Nephron (organoid): Measurements from ENCODE around the gene SLC9B2.

Experiments
- H3K27ac Mint-ChIP-seq, 3 experiments: 2 replicates each; pipeline ENCODE4 v1.8.0; 2020; ENCODE audit warnings: mixed read lengths in 3 of 3, mild to moderate bottlenecking in 2 of 3, moderate library complexity in 1 of 3
- H3K27me3 Mint-ChIP-seq: 2 replicates; pipeline ENCODE4 v1.8.0; 2021; ENCODE audit warnings: low read depth, mild to moderate bottlenecking, moderate library complexity, mixed read lengths
- H3K36me3 Mint-ChIP-seq: 2 replicates; pipeline ENCODE4 v1.8.0; 2020; ENCODE audit warnings: low read depth, mixed read lengths
- H3K4me1 Mint-ChIP-seq: 2 replicates; pipeline ENCODE4 v1.8.0; 2020; ENCODE audit warnings: mixed read lengths
- H3K4me3 Mint-ChIP-seq, 3 experiments: 2 replicates each; pipeline ENCODE4 v1.8.0; 2020; ENCODE audit warnings: mild to moderate bottlenecking in 3 of 3, mixed read lengths in 3 of 3, moderate library complexity in 2 of 3
- H3K9me3 Mint-ChIP-seq: 2 replicates; pipeline ENCODE4 v1.8.0; 2020; ENCODE audit warnings: mixed read lengths
- TF ChIP-seq, protein P1 (sequence below), 3 experiments: fragments of 200-600 bp; sonication (generic); IDR thresholded peaks; one replicate each; pipeline ENCODE4 v1.5.0; 2021; ENCODE audit warnings: antibody characterized with exemption in 3 of 3; ENCODE audit not compliant: unreplicated experiment in 3 of 3

Gene SLC9B2

DNA sequence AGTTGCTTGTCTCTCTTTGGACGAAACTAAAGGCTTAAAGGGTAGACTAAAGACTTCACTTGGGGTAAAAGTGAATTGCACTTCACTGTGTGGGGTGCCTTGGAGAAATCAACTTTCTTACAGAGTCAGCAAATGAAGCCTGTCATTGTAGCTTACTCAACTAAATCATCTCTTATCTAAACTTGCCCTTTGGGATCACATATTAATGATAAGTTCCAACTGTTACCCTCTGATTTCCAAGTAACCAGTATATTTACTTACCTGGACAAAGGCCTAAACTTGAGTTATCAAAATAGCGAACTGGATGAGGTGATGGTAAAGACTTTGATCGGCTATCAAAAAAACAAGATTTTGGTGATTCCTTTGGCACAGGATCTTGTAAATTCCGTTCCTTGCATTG lies 32.0 kb upstream of the SLC9B2 start:
- H3K4me1 Mint-ChIP-seq: no peaks in the 10 kb centered on the region
- peaks cover 32% of the 10 kb centered on the region for H3K36me3 Mint-ChIP-seq
- TF ChIP-seq, protein P1, sequence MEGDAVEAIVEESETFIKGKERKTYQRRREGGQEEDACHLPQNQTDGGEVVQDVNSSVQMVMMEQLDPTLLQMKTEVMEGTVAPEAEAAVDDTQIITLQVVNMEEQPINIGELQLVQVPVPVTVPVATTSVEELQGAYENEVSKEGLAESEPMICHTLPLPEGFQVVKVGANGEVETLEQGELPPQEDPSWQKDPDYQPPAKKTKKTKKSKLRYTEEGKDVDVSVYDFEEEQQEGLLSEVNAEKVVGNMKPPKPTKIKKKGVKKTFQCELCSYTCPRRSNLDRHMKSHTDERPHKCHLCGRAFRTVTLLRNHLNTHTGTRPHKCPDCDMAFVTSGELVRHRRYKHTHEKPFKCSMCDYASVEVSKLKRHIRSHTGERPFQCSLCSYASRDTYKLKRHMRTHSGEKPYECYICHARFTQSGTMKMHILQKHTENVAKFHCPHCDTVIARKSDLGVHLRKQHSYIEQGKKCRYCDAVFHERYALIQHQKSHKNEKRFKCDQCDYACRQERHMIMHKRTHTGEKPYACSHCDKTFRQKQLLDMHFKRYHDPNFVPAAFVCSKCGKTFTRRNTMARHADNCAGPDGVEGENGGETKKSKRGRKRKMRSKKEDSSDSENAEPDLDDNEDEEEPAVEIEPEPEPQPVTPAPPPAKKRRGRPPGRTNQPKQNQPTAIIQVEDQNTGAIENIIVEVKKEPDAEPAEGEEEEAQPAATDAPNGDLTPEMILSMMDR (IDR thresholded peaks at IDR 0.05; ENCODE audit: unreplicated experiment in 3 of 3): no peak
- no peak overlapping the region for H3K27ac Mint-ChIP-seq
- H3K9me3 Mint-ChIP-seq: no peaks in the 10 kb centered on the region
- no peaks in the 10 kb centered on the region for H3K27me3 Mint-ChIP-seq
- no peak overlapping the region for H3K4me3 Mint-ChIP-seq

DNA sequence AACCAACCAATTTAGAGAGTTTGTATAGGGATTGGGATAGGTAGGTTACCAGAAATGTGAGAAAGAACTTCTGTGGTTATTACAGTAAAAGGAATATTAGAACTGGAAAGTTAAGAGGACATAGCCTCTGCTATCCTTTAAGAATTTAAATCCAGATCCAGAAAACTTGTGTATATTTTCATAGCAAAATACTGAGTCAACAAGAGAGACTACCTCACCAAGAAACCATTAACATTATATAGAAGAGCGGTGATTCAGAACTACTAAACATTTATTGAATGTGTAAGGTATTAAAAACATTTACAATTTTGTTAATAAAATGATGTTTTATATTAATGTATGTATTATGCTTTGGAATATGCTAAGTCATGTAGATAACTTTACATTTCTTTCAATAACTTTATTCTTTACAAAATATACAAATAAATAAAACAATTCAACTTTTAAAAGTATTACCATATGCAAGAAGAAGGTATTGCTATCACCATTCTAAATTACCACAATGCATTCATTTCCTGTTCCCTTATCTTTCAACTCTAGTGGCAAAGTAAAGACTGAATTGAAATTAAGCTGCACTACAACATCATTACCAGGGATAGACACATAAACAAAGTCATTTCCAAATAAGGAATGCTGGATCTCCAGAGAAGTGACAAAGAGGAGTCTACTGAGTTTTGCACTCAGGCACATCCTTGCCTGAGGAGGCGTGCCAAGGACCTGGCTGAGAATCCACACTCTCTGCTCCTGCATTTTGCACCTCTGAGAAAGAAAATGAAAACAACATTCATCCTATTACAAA lies 29.2 kb upstream of the SLC9B2 start:
- Mint-ChIP-seq H3K4me1 (no peaks in the 10 kb centered on the region), H3K27me3 (no peaks in the 10 kb centered on the region), H3K27ac (no peak overlapping the region), H3K36me3 (peaks cover 27% of the 10 kb centered on the region), H3K4me3 (no peak overlapping the region), H3K9me3 (no peaks in the 10 kb centered on the region)
- TF ChIP-seq, protein P1 (IDR thresholded peaks at IDR 0.05; ENCODE audit: unreplicated experiment in 3 of 3): no peak

DNA sequence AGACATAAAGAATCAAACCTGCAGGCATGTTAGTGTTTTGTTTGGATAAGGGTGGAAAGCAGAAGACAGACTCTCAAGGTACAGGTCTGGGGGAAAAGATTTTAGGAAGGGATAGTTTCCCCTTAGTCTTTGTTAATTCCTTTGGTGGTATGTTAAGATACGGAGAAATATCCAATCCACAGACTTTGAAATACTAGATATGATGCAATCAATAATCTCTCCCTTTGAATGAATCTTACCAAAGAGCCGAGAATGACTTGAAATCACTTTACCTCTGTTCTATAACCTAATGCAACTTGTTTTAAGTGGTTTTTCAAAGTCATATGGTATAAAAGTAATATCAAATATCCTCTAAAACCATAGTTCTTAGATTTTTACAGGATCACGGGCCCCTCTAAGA lies 28.3 kb upstream of the SLC9B2 start:
- Mint-ChIP-seq H3K4me3 (no peak overlapping the region), H3K9me3 (no peaks in the 10 kb centered on the region), H3K27ac (no peak overlapping the region), H3K36me3 (peaks cover 21% of the 10 kb centered on the region), H3K27me3 (no peaks in the 10 kb centered on the region), H3K4me1 (no peaks in the 10 kb centered on the region)
- TF ChIP-seq, protein P1 (IDR thresholded peaks at IDR 0.05; ENCODE audit: unreplicated experiment in 3 of 3): no peak

DNA sequence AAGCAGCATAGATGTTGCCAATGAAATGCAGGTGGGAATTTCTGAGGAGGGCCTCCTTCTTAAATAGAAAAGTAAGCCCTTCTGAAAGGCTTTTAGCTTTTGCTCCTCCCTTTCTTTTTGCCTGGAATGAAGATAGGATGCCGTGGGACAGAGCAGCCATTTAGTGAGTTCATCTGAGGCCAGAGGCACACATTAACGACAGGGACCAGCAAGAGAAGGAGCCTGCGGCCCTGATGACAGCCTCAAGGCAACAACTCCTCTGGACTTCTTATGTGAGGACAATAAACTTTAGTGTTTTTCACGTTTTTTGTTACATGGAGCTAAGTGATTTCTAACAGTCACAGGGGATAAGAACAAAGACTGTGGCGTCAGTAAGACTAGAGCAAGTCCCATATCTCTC lies 24.1 kb upstream of the SLC9B2 start:
- Mint-ChIP-seq H3K9me3 (no peaks in the 10 kb centered on the region), H3K36me3 (peaks cover 8% of the 10 kb centered on the region), H3K4me1 (peaks cover 28% of the 10 kb centered on the region), H3K4me3 (no peak overlapping the region), H3K27ac (no peak overlapping the region), H3K27me3 (no peaks in the 10 kb centered on the region)
- TF ChIP-seq, protein P1 (IDR thresholded peaks at IDR 0.05; ENCODE audit: unreplicated experiment in 3 of 3): no peak

DNA sequence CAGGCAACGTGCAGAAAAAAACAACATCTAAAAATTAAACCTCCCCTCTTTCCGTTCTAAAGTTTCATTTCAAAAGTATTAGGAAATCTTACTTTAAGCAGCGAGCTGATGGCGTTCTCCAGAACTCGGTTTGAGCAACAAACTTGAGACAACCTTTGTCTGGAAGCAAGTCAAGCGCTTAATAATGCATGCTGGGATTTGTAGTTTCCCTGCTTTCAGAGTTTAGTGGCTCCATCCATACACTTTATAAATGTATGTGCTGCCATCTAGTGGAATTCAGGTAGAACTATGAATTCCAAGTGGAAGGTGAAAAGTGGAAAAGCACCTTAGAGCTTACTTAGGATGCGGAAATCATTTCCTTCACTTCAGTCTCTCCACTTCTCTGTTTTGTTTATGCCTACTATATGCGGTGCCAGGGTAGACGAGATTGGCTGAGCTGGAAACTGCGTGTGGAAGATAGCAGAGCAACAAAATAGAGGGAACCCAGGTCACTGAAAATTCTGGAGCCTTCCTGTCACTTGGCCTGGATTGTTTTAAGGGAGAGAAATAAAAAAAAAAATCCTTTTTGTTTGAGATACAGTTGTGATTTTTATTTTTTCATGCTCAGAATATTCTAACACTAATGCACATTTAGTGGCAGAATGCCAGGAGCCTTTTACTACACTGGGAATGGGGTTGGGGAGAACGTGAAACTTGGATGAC lies 23.3 kb upstream of the SLC9B2 start, which contains the start of gene BDH2:
Gene BDH2 (minus strand): TSS at position 144 of the 702 bp plus-strand sequence. CDS start 3,580 bp downstream, outside the sequence.
- Mint-ChIP-seq H3K4me3 (peak within 1 kb of the TSS; percentile 86 to 91 (median 90)), H3K36me3 (peaks cover 8% of the 10 kb centered on the region)

More for the DNA sequence above, 23.3 kb upstream of the SLC9B2 start, which contains the start of gene BDH2:
- H3K27ac Mint-ChIP-seq: peak within 1 kb of the TSS; percentile 91 to 97 (median 95)
- H3K4me1 Mint-ChIP-seq: peaks cover 28% of the 10 kb centered on the region
- TF ChIP-seq, protein P1 (IDR thresholded peaks at IDR 0.05; ENCODE audit: unreplicated experiment in 3 of 3): peak; percentile 69 to 82 (median 74)
- no peaks in the 10 kb centered on the region for H3K9me3 Mint-ChIP-seq
- H3K27me3 Mint-ChIP-seq: no peaks in the 10 kb centered on the region
